HuH-7.5 (cell line): Measurements from ENCODE around the gene NCR3LG1.
A peak's percentile ranks its signal among the peaks of the same experiment; 100 is the strongest.

ENCODE experiments used
- DNase-seq: peaks from one replicate; pipeline ENCODE4 v3.0.0; 2011; ENCODE audit warnings: low spot score

Gene NCR3LG1

GRCh38 chr11:17394743-17395390 lies 43.3 kb downstream of the NCR3LG1 start:
- DNase-seq: no peak

GRCh38 chr11:17395554-17395961 lies 44.0 kb downstream of the NCR3LG1 start:
- DNase-seq: no peak

- DNase-seq: no peak
Observed at GRCh38 chr11:17395978-17396377, 44.4 kb downstream of the NCR3LG1 start.

- DNase-seq: no peak
Observed at GRCh38 chr11:17396598-17397310, 45.2 kb downstream of the NCR3LG1 start.

GRCh38 chr11:17397311-17398002 lies 45.9 kb downstream of the NCR3LG1 start:
- DNase-seq: no peak

GRCh38 chr11:17399236-17399635 lies 47.6 kb downstream of the NCR3LG1 start:
- no peak for DNase-seq

GRCh38 chr11:17400048-17400775 lies 48.6 kb downstream of the NCR3LG1 start:
- DNase-seq: no peak

- DNase-seq: no peak
Observed at GRCh38 chr11:17401316-17401715, 49.7 kb downstream of the NCR3LG1 start.

GRCh38 chr11:17401841-17402240 lies 50.2 kb downstream of the NCR3LG1 start:
- no peak for DNase-seq

- no peak for DNase-seq
Observed at GRCh38 chr11:17402486-17402885, 50.9 kb downstream of the NCR3LG1 start.

GRCh38 chr11:17403980-17404759 lies 52.6 kb downstream of the NCR3LG1 start:
- DNase-seq: no peak

- DNase-seq: peak; percentile 33
Observed at GRCh38 chr11:17405232-17406005, 53.8 kb downstream of the NCR3LG1 start.

- DNase-seq: no peak
Observed at GRCh38 chr11:17406082-17406817, 54.6 kb downstream of the NCR3LG1 start.

GRCh38 chr11:17406818-17407149 lies 55.2 kb downstream of the NCR3LG1 start:
- DNase-seq: no peak

GRCh38 chr11:17407575-17407974 lies 56.0 kb downstream of the NCR3LG1 start:
- no peak for DNase-seq

GRCh38 chr11:17408026-17408425 lies 56.4 kb downstream of the NCR3LG1 start:
- DNase-seq: no peak

GRCh38 chr11:17408641-17409040 lies 57.0 kb downstream of the NCR3LG1 start:
- DNase-seq: no peak

- no peak for DNase-seq
Observed at GRCh38 chr11:17410606-17411379, 59.2 kb downstream of the NCR3LG1 start.

GRCh38 chr11:17411418-17411817 lies 59.8 kb downstream of the NCR3LG1 start:
- no peak for DNase-seq
